ENCODE data around the gene C7orf33. TPM values are rescaled to one million over a fixed set of nuclear protein-coding genes. Genes with fewer than 3 reads are reported as not detected.
"Not testable (repeated sequence)": the region's sequence is repeated elsewhere in the genome, so short reads cannot be mapped to it uniquely, and the experiment has no call there.

The C7orf33 gene
- total and polyA plus RNA-seq, 8 donors, result not detected

GRCh38 chr7:148570510-148570909 lies 20.1 kb upstream of the C7orf33 start:
- no peak for ATAC-seq

GRCh38 chr7:148570973-148571372 lies 19.6 kb upstream of the C7orf33 start:
- intact Hi-C loops (cut with DNase I), result loop anchor here (10.0 kb wide), 1 partner anchor 394 kb away; no protein-coding TSS in a partner anchor
- H3K27ac ChIP-seq, H3K27me3 ChIP-seq, H3K9me3 ChIP-seq, H3K36me3 ChIP-seq, H3K4me3 ChIP-seq, DNase-seq, ATAC-seq, H3K4me1 ChIP-seq: not testable (repeated sequence)

More at GRCh38 chr7:148570510-148570909, 20.1 kb upstream of the C7orf33 start:
- TF ChIP-seq CTCF (IDR thresholded peaks at IDR 0.05), result no peak
- Histone ChIP-seq H3K36me3 (no peaks in the 10 kb centered on the region), H3K27me3 (no peaks in the 10 kb centered on the region), H3K27ac (no peak overlapping the region), H3K4me3 (no peak overlapping the region), H3K4me1 (peaks cover 0 to 1% of the 10 kb centered on the region in 2 donors), H3K9me3 (no peaks in the 10 kb centered on the region)
- intact Hi-C loops (cut with DNase I), result loop anchor here (10.0 kb wide), 1 partner anchor 394 kb away; no protein-coding TSS in a partner anchor
- no peak for DNase-seq

GRCh38 chr7:148571381-148571780 lies 19.2 kb upstream of the C7orf33 start:
- DNase-seq, result no peak
- Histone ChIP-seq H3K4me3 (no peak overlapping the region), H3K27me3 (no peaks in the 10 kb centered on the region), H3K4me1 (no peaks in the 10 kb centered on the region), H3K36me3 (no peaks in the 10 kb centered on the region), H3K9me3 (no peaks in the 10 kb centered on the region), H3K27ac (no peak overlapping the region)
- intact Hi-C loops (cut with DNase I), result loop anchor here (10.0 kb wide), 1 partner anchor 393 kb away; no protein-coding TSS in a partner anchor
- no peak for TF ChIP-seq CTCF (IDR thresholded peaks at IDR 0.05)
- ATAC-seq, result no peak

- Histone ChIP-seq H3K4me1 (no peaks in the 10 kb centered on the region), H3K27ac (no peak overlapping the region), H3K9me3 (no peaks in the 10 kb centered on the region), H3K36me3 (no peaks in the 10 kb centered on the region), H3K27me3 (no peaks in the 10 kb centered on the region), H3K4me3 (no peak overlapping the region)
- intact Hi-C loops (cut with DNase I), result loop anchor here (10.0 kb wide), 1 partner anchor 393 kb away; no protein-coding TSS in a partner anchor
- TF ChIP-seq CTCF (IDR thresholded peaks at IDR 0.05), result no peak
- no peak for DNase-seq
- no peak for ATAC-seq
Measured at GRCh38 chr7:148572067-148572522, 18.5 kb upstream of the C7orf33 start.

GRCh38 chr7:148573581-148573980 lies 17.0 kb upstream of the C7orf33 start:
- DNase-seq, H3K27me3 ChIP-seq, H3K4me3 ChIP-seq, H3K36me3 ChIP-seq, ATAC-seq, H3K9me3 ChIP-seq, H3K27ac ChIP-seq, H3K4me1 ChIP-seq: not testable (repeated sequence)
- intact Hi-C loops (cut with DNase I), result loop anchor here (10.0 kb wide), 1 partner anchor 391 kb away; no protein-coding TSS in a partner anchor

- Histone ChIP-seq H3K27ac (no peak overlapping the region), H3K4me1 (no peaks in the 10 kb centered on the region), H3K27me3 (no peaks in the 10 kb centered on the region), H3K36me3 (no peaks in the 10 kb centered on the region), H3K9me3 (no peaks in the 10 kb centered on the region), H3K4me3 (no peak overlapping the region)
- ATAC-seq (peak; percentile 95), DNase-seq (peak; percentile 53 to 86 (median 62))
- intact Hi-C loops (cut with DNase I), result loop anchor here (10.0 kb wide), 1 partner anchor 389 kb away; no protein-coding TSS in a partner anchor
- peak; percentile 72 to 80 for TF ChIP-seq CTCF (IDR thresholded peaks at IDR 0.05)
Measured at GRCh38 chr7:148575640-148576411, 14.7 kb upstream of the C7orf33 start.
